Measurements from ENCODE around the gene NARF. TPM values are rescaled to one million over a fixed set of nuclear protein-coding genes. Genes with fewer than 3 reads are reported as not detected.

Gene NARF
- polyA plus RNA-seq, 3 donors, result 88.2 to 99.3 (median 94.8) TPM

DNA sequence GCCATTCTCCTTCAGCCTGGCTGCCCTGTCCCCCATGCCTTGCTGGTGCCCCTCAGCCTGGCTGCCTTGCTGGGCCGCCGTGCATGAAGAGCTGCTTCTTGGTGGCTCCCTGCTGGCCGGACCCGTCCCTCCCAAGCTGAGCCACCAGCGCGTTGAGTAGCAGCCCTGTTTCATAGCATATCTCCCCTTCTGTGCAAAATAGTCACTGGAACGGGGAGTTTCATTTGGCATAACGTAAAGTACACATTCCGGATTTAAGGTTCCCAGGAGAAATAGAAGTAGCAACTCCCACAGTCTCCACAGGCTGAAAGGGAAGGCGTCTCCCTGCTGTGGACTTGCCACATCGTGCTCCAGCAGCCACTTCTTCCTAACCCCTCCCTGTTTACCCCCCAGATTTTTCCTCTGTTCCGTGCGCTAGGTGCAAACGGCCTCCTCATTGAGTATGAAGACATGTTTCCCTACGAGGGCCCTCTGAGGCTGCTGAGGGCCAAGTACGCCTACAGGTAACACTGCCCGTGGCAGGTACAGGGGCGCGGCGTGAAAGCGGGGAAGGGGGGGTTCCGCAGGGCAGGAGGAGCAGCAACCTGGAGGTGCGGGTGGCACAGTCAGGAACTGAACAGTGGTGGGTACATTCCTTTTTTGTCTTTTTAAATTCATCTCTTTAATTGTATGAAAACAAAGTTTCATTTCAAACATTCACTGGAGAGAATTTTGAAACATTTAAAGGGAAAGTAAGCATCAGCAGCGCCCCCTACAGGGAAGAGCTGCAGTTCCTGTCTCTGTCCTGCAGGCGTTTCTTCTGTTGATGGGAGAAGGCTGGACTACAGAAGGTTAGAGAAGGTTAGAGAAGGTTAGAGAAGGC lies 34.3 kb upstream of the NARF start:
- peak in 1 of 11 donors; percentile 32 for DNase-seq (ENCODE audit: extremely low read depth in 1 of 11, low read depth in 9 of 11, low spot score in 4 of 11)

DNA sequence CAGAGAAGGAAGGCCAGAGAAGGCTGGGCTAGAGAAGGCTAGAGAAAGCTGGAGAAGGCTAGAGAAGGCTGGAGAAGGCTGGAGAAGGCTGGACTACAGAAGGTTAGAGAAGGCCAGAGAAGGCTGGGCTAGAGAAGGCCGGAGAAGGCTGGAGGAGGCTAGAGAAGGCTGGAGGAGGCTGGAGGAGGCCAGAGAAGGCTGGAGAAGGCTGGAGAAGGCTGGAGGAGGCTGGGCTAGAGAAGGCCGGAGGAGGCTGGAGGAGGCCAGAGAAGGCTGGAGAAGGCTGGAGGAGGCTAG lies 33.7 kb upstream of the NARF start:
- no peak for DNase-seq (ENCODE audit: extremely low read depth in 1 of 11, low read depth in 9 of 11, low spot score in 4 of 11)

DNA sequence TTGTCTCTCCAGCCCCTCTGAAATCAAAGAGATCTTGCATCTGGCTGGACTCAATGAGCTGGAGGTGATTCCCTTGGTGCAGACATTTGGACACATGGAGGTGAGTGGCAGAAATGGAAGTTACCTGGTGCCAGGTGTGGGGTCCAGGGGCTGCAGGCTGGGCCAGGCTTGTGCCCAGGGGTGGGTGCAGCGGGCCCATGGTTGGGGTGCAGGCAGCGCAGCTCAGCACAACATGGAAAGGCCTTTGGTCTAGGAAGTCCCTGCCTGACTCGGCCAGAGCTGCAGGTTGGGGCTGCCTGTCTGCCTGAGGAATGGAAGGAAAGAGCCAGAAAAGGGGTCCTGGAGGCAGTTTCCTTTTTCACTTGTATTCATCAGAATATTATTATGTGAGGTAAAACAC lies 30.0 kb upstream of the NARF start:
- no peak for DNase-seq (ENCODE audit: extremely low read depth in 1 of 11, low read depth in 9 of 11, low spot score in 4 of 11)

DNA sequence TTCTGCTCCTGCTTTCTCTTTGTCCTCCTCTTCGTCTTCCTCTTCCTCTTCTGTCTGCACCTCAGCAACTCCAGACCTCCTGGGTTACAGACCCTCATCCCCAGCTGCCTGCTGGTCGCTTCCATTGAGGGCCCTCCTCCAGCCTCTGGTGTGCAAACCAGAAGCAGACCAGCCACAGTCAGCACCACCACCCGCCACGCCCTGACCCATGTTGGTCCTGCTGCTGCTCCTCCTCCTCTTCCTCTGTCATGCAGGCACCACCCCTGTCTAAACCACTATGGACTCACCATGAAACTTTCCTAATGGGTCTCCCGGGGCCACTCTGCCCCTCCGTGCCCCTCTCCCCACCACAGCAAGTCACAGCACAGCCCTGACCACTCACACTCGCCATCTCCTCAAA lies 28.7 kb upstream of the NARF start:
- no peak for DNase-seq (ENCODE audit: extremely low read depth in 1 of 11, low read depth in 9 of 11, low spot score in 4 of 11)

DNA sequence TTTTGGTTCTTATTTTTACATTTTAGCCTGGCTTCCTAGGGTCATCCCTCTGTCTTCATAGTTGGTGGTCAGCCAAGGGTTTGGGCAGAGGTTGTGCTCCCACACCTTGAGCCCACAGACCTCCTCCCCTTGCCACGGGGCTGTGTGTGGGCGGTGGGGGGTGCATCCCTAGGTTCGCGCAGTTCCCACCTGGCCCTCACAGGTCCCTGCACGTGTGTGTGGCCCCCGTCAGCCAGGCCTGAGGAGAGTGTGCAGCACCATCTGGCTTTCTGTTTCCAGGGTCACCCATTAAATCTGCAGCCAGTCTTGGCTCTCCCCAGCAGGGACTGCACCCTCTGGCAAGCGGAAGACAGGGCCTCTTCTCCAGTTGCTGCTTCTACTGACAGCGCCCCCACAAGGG lies 26.5 kb upstream of the NARF start:
- no peak for DNase-seq (ENCODE audit: extremely low read depth in 1 of 11, low read depth in 9 of 11, low spot score in 4 of 11)

DNA sequence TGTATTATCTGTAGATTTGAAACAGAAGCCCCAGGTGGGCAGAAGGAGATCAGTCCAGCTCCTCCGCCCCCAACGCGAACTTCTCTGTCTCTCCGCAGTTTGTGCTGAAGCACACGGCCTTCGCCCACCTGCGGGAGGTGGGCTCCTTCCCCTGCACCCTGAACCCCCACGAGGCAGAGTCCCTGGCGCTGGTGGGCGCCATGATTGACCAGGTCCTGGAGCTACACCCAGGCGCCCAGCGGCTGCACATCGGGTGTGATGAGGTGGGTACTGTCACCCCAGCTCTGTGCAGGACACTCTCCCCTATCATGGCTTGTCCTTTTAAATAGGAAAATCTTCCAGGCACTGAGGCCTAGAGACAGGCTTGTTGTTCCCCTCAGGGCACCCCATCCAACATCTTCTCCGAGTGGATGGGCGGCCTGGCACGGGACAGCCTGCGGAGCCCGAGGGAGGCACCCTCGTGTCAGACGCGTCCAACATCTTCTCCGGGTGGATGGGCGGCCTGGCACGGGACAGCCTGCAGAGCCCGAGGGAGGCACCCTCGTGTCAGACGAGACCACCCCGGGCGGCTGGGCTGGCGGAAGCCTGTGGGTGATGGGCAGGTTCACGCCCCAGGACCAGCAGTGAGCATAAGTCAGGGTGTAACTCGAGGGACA lies 24.9 kb upstream of the NARF start:
- DNase-seq (ENCODE audit: extremely low read depth in 1 of 11, low read depth in 9 of 11, low spot score in 4 of 11), result no peak

DNA sequence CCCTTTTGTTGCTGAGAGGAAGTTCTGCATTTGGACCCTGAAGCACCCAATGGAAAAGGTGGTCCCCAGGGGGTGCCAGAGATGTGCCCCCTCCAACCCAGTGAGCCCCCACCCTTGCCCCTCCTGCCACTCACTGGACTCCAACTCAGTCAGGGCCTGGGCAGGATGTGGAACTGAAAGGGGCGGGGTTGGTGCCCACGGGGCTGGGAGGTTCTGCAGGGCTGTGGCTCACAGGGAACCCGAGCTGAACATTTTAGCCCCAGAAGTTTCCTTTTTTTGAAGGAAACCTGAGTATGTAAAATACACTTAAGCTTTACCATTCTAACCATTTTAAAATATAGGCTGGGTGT lies 24.4 kb upstream of the NARF start:
- no peak for DNase-seq (ENCODE audit: extremely low read depth in 1 of 11, low read depth in 9 of 11, low spot score in 4 of 11)

DNA sequence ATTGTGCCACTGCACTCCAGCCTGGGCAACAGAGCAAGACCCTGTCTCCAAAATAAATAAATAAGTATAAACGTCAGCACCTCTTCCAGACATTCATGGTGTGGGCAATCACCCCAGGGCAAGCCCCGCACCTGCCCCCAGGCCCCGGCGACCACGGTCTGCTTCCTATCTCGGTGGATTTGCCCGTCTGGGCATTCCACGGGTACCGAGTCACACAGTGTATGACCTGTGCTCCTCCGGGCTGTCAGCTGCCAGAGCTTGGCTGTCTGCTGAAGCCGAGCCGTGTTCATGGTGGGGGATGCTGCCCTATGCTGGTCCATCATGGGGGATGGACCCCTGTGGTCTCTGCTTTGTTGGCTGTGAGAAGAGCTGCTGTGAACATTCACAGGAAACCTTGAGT lies 23.4 kb upstream of the NARF start:
- no peak for DNase-seq (ENCODE audit: extremely low read depth in 1 of 11, low read depth in 9 of 11, low spot score in 4 of 11)

DNA sequence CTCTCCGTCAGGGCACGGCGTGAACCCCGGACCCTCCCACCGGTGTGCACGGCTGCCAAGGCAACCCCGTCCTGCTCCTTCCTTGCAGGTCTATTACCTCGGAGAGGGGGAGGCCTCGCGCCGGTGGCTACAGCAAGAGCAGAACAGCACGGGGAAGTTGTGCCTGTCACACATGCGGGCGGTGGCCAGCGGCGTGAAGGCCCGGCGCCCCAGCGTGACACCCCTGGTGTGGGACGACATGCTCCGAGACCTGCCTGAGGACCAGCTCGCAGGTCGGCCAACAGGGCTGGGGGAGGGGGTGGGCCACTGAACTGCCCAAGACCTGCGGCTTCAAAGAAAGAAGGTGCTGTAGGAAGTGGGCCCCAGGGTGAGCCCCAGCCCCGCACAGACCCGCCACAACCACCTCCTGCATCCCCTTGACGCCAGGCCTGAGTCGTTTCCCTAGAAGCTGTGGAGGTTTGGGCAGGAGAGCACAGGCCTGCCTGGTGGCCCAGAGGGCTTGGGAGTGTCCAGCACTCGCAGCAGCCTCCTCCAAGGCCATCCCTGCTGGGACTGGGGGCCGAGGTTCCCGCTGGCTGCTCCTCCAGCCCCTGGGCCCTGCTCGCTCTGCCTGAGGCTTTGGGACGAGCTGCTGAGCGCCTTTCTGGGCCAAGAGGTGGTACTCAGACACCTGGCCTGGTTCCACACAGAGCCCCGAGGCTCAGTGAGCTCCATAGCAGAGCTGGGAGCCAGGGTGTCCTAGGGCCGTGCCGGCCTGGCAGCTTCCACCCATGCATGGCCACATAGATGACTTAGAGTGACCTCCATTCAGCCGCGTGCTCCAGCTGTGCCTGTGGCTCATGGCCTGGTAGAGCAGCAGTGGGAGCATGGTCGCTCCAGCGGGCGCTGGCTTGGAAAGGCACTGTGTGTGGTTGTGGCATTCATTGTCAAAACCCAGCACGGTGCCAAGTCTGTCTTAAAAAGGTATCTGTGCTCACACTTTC lies 22.6 kb upstream of the NARF start:
- no peak for DNase-seq (ENCODE audit: extremely low read depth in 1 of 11, low read depth in 9 of 11, low spot score in 4 of 11)

DNA sequence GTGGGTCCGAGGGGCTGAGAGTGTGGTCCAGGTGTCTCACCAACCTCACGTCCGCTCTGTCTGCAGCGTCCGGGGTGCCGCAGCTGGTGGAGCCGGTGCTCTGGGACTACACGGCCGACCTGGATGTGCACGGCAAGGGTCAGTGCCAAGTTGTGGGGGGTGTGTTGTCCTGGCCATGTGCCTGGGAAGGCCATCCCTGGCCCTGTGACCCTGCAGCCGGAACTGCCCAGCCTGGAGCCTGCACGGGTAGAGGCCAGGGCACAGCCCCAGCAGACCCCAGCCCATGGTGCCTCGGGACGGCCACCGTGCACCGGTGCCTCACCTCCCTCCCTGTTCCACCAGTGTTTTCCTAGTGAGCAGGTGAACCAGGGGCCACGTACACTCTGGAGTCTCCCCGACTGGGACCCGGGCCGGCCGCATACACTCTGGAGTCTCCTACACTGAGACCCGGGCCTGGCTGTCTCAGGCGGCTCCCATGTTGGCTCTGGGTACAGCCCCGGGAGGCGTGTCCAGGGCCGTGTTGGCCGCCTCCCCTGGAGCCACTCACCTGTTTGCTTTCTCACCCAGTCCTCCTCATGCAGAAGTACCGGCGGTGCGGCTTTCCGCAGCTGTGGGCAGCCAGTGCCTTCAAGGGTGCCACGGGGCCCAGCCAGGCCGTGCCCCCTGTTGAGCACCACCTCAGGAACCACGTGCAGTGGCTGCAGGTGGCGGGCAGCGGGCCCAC lies 21.8 kb upstream of the NARF start:
- DNase-seq (ENCODE audit: extremely low read depth in 1 of 11, low read depth in 9 of 11, low spot score in 4 of 11), result no peak

DNA sequence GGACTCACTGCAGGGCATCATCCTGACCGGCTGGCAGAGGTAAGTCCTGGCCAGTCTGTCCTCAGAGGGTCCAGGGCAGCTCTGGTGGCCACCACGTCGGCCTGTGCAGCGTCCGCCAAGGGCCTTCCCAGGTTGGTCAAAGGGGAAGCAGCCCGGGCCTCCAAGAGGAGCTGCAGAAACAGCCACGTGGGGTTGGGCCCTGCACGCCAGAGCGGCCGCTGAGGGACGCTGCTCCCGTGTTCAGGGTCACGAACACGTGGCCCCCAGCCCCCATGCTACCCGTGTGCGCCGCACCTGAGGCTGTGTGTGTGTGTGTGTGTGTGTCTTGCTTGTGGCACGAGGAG lies 21.2 kb upstream of the NARF start:
- DNase-seq (ENCODE audit: extremely low read depth in 1 of 11, low read depth in 9 of 11, low spot score in 4 of 11), result no peak

DNA sequence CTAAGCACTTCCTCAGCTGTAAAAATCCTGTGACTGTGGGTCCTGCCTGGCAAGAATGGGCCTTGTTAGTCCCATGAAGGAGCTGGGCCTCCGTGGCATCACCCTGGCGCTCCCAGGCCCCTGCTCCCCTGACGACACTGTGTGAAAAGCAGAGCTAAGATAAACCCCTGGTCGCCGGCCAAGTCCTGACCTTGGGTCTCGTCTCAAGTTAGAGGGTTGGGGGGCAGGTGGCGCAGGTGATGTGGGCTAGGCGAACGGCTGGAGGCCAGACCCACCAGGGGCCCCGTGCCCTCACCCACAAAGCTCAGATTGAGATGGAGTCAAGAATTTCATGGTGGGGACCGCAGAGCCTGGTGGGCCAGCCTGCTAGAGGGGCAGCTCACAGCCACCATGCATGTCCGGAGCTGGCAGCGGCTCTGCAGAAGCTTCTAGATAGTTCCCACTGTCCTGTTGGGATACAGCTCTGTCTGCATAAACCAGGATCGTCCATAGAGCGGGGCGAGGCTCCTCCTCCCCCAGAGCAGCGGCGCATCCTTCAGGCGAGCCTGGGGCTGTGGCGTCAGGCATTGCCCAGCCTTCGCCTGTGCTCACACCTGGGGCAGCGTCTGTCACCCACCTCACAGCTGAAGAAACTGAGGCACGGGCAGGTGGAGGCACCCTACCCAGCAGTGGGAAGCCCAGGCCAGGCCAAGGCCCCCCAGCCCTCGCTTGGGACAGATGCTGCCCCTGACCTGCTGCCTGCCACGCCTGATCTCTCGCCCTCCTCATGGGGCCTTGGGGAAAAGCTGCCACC lies 19.9 kb upstream of the NARF start:
- DNase-seq (ENCODE audit: extremely low read depth in 1 of 11, low read depth in 9 of 11, low spot score in 4 of 11), result no peak

DNA sequence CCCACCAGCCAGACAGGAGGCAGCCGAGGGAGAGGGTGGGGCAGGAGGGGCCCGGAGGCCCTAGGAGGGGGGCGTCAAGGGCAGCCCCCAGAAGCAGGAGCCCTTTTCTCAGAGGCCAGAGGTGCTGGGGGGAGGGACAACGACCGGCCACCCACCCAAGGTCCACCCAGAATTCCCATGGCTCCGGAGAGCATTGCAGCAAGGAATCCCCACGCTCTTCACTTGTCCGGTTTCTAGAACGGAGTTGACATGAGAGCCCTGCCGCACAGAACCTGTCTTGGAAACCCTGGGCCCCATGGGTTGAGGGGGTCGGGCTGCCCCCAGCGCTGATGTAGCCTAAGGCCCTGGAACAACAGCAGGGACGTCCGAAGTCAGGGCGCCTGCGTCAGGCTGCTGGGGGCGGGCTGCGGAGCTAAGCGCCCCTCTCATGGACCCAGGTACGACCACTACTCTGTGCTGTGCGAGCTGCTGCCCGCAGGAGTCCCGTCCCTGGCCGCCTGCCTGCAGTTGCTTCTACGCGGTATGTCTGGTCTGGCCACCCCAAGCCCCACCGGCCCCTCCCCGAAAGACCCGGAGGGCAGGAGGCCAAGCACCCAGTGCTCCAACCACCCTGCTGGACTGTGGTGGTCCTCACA lies 19.2 kb upstream of the NARF start:
- no peak for DNase-seq (ENCODE audit: extremely low read depth in 1 of 11, low read depth in 9 of 11, low spot score in 4 of 11)

DNA sequence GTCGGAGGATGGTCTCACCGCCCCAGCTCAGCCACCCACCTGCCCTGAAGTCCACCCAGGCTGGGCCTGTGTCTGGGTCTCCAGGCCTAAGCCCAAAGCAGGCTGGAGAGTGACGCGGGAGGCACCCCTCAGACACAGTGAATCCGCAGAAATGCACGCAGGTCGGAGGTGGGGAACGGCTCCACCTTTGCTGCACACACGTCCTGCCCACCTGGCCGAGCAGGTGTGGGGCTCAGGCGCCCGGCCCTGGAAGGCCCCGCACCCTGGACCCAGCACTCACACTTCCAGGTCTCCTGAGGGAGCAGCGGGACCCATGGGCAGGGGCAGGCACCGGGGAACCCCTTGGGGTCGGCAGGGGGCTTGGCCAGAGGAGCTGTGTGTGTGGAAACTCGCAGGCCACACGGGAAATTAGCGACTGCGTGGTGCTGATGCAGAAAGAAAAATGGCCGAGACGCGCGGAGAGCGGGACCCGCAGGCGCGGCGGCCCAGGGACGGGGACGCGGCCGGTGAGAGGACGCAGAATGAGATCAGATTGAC lies 18.6 kb upstream of the NARF start:
- DNase-seq (ENCODE audit: extremely low read depth in 1 of 11, low read depth in 9 of 11, low spot score in 4 of 11), result no peak

DNA sequence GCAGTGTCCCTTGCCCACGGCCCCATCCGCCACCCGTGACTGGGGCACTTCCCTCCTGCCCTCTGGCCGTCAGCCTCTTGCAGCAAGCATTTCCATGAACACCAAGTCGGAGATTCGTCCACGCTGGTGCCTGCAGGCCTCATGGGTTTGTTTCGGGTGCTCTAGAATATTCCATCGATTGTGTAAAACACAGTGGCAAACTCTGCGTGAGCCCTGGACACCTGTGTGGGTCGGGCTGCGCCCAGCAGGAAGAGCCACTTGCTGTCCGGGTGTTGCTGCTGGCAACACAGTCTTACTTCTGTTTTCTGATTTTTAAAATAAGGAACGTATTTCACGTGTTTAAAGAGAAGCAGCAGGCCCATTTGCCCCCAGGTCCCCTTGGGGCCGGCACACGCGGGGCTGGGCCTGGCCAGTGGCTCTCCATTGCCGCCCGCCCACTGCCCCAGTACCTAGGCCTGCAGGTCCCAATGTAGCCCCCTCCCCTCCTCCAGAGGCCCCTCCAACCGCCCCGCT lies 18.0 kb upstream of the NARF start:
- no peak for DNase-seq (ENCODE audit: extremely low read depth in 1 of 11, low read depth in 9 of 11, low spot score in 4 of 11)

DNA sequence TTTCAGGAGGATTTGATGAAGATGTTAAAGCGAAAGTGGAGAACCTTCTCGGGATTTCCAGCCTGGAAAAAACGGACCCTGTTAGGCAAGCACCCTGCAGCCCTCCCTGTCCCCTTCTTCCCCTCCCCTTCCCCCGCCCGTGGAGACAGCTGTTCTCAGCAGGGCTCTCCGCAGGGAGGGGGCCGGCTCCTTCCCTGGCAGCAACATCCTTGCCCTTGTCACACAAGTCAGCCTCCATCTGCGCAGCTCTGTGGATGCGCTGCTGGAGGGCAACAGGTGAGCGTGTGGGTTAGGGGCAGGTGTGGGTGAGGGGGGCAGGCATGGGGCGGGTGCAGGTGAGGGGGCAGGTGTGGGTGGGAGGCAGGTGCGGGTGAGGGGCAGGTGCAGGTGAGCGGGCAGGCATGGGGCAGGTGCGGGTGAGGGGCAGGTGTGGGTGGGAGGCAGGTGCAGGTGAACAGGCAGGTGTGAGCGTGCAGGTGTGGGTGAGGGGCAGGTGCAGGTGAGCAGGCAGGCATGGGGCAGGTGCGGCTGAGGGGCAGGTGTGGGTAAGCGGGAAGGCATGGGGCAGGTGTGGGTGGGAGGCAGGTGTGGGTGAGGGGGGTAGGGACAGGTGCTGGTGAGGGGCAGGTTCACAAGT lies 17.4 kb upstream of the NARF start:
- no peak for DNase-seq (ENCODE audit: extremely low read depth in 1 of 11, low read depth in 9 of 11, low spot score in 4 of 11)
